ENCODE results near the gene FOXP3. TPM values are rescaled to one million over a fixed set of nuclear protein-coding genes. Genes with fewer than 3 reads are reported as not detected.

Gene FOXP3
- total RNA-seq, 1 experiment from 2014 or later = 0.26 TPM

DNA sequence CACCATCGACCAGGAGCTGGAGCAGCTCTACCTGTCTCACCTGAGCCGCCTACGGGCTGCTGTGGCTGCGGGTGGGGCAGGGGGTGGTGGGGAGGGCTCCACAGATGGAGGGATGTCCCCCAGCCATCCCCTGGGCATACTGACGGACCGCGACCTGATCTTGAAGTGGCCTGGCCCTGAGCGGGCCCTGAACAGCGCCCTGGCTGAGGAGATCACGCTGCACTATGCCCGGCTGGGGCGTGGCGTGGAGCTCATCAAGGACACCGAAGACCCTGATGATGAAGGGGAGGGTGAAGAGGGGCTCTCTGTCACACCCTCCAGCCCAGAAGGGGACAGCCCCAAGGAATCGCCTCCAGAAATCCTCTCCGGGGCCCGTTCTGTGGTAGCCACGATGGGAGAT lies 21.6 kb upstream of the FOXP3 start:
- no peaks in the 10 kb centered on the region for H3K4me1 ChIP-seq (ENCODE audit: control insufficient read depth, insufficient read depth, low read length)
- ATAC-seq = no peak
- no TSS peak for BruUV-seq (replicated peaks)

DNA sequence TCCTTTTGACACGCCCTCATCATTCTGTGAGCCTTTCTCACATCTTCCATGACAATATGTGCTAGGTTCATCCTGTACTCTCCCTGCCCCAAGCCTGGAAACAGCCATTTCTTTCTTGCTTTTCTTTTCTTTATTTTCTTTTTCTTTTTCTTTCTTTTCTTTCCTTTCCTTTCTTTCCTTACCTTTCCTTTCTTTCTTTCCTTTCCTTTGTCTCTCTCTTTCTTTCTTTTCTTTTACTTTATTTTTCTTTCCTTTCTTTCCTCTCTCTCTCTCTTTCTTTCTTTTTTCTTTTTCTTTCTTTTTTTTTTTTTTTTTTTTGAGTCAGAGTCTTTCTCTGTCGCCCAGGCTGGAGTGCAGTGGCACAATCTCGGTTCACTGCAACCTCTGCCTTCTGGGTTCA lies 19.7 kb upstream of the FOXP3 start:
- TF ChIP-seq POLR2AphosphoS5 (IDR thresholded peaks at IDR 0.05; ENCODE audit: low read depth, low read length) (no peak), REST (IDR thresholded peaks at IDR 0.05; ENCODE audit: insufficient read depth in 1 of 2, low read depth in 2 of 2, low read length in 1 of 2) (no peak), TCF7L2 (IDR thresholded peaks at IDR 0.05; ENCODE audit: low read depth, low read length) (no peak), CTCF (IDR thresholded peaks at IDR 0.05) (no peak), SIN3A (IDR thresholded peaks at IDR 0.05; ENCODE audit: borderline replicate concordance, insufficient read depth, low read depth, low read length) (no peak)
- CTCF ChIA-PET = no interaction called here
- intact Hi-C loops (cut with micrococcal nuclease; ENCODE audit: unreplicated experiment) = no loop called here

More for the DNA sequence above, 21.6 kb upstream of the FOXP3 start:
- in situ Hi-C loops (cut with HindIII; ENCODE audit: low pct_unique_long_range_greater_than_20kb, low sequenced_read_pairs) (no loop called here), intact Hi-C loops (cut with micrococcal nuclease; ENCODE audit: unreplicated experiment) (no loop called here)
- CTCF ChIA-PET = no interaction called here
- H3K27me3 ChIP-seq (ENCODE audit: control insufficient read depth, insufficient read depth, low read length) = no peaks in the 10 kb centered on the region
- H3K36me3 ChIP-seq (ENCODE audit: control insufficient read depth, insufficient read depth, low read length) = no peaks in the 10 kb centered on the region; the same call in 1 of the 2 replicates
- DNase-seq (ENCODE audit: low read depth, low spot score) = no peak
- POLR2A ChIA-PET = no interaction called here
- no peaks in the 10 kb centered on the region for H3K9me3 ChIP-seq (ENCODE audit: control insufficient read depth, insufficient read depth, low read depth, low read length)
- no peak overlapping the region for H3K27ac ChIP-seq (ENCODE audit: low read length)
- H3K4me3 ChIP-seq (ENCODE audit: low read depth in 2 of 2, low read length in 2 of 2) = no peak overlapping the region
- TF ChIP-seq CTCF (IDR thresholded peaks at IDR 0.05) (no peak), REST (IDR thresholded peaks at IDR 0.05; ENCODE audit: insufficient read depth in 1 of 2, low read depth in 2 of 2, low read length in 1 of 2) (no peak), TCF7L2 (IDR thresholded peaks at IDR 0.05; ENCODE audit: low read depth, low read length) (no peak), POLR2AphosphoS5 (IDR thresholded peaks at IDR 0.05; ENCODE audit: low read depth, low read length) (no peak), SIN3A (IDR thresholded peaks at IDR 0.05; ENCODE audit: borderline replicate concordance, insufficient read depth, low read depth, low read length) (no peak)

More for the DNA sequence above, 19.7 kb upstream of the FOXP3 start:
- Histone ChIP-seq H3K27me3 (ENCODE audit: control insufficient read depth, insufficient read depth, low read length) (no peaks in the 10 kb centered on the region), H3K9me3 (ENCODE audit: control insufficient read depth, insufficient read depth, low read depth, low read length) (no peaks in the 10 kb centered on the region), H3K4me3 (ENCODE audit: low read depth in 2 of 2, low read length in 2 of 2) (no peak overlapping the region), H3K4me1 (ENCODE audit: control insufficient read depth, insufficient read depth, low read length) (no peaks in the 10 kb centered on the region; the same call in 1 of the 2 replicates), H3K27ac (ENCODE audit: low read length) (no peak overlapping the region), H3K36me3 (ENCODE audit: control insufficient read depth, insufficient read depth, low read length) (no peaks in the 10 kb centered on the region; the same call in 1 of the 2 replicates)
- in situ Hi-C loops (cut with HindIII; ENCODE audit: low pct_unique_long_range_greater_than_20kb, low sequenced_read_pairs) = no loop called here
- no peak for DNase-seq (ENCODE audit: low read depth, low spot score)
- no peak for ATAC-seq
- POLR2A ChIA-PET = no interaction called here
- BruUV-seq (replicated peaks) = no TSS peak
